Transverse colon (tissue), 4 donors: Measurements from ENCODE around the gene ZNF644. TPM values are rescaled to one million over a fixed set of nuclear protein-coding genes. Genes with fewer than 3 reads are reported as not detected.

Experiments used
- DNase-seq: peaks from one replicate; pipeline ENCODE4 v3.0.0-alpha.2; 2019
- H3K27ac ChIP-seq, 4 donors: fragments of 200-600 bp; sonication (generic); 2 replicates each; pipeline ENCODE4 v1.5.1; 2016 to 2018; ENCODE audit warnings: inconsistent platforms in 4 of 4
- H3K27me3 ChIP-seq: fragments of 200-600 bp; sonication (generic); 2 replicates; pipeline ENCODE4 v1.5.1; 2017; ENCODE audit warnings: inconsistent platforms
- H3K36me3 ChIP-seq, 4 donors: fragments of 200-600 bp; sonication (generic); 2 replicates each; pipeline ENCODE4 v1.5.1; 2017 to 2019; ENCODE audit warnings: inconsistent platforms in 4 of 4
- H3K4me1 ChIP-seq, 4 donors: fragments of 200-600 bp; sonication (generic); 2 replicates each; pipeline ENCODE4 v1.5.1; 2017 to 2020; ENCODE audit warnings: inconsistent platforms in 4 of 4
- H3K4me3 ChIP-seq, 4 donors: fragments of 200-600 bp; sonication (generic); 1 replicate in 1 of 4; 2 replicates in 3 of 4; pipeline versions ENCODE4 v1.5.1 to v1.6.1; 2017 to 2019; ENCODE audit warnings: inconsistent platforms in 4 of 4
- H3K9me3 ChIP-seq, 2 donors: fragments of 200-600 bp; sonication (generic); 2 replicates each; pipeline ENCODE4 v1.5.1; 2017 to 2019; ENCODE audit warnings: inconsistent platforms in 2 of 2
- EP300 ChIP-seq: sonication (generic); formaldehyde crosslinking; IDR thresholded peaks from one replicate; pipeline ENCODE4 v1.6.1; 2017; ENCODE audit warnings: antibody characterized with exemption, low read depth
- POLR2A ChIP-seq: fragments of 450-650 bp; IDR thresholded peaks from one replicate; pipeline ENCODE4 v1.6.1; 2016; ENCODE audit warnings: antibody characterized with exemption, mild to moderate bottlenecking, moderate library complexity
- POLR2AphosphoS5 ChIP-seq, 3 donors: sonication (generic); formaldehyde crosslinking; IDR thresholded peaks; one replicate each; pipeline ENCODE4 v1.6.1; 2016; ENCODE audit warnings: antibody characterized with exemption in 3 of 3
- WGBS, 2 donors: methylation state at CpG; one replicate each; pipeline ENCODE4 v1.1.5; 2018; ENCODE audit warnings: low coverage in 1 of 2; 5-methylcytosine and 5-hydroxymethylcytosine counted together
- in situ Hi-C, 4 donors: fragments of 200-750 bp; cut with MboI; loops; one replicate each; pipeline versions ENCODE4 v1.15.0 to v1.15.1; 2017; ENCODE audit warnings: low sequenced_read_pairs in 3 of 4, low pct_ligation_motif_present in 1 of 4, low pct_unique_long_range_greater_than_20kb in 1 of 4
- intact Hi-C: fragments of 100-400 bp; cut with DNase I; formaldehyde crosslinking; loops from one replicate; pipeline ENCODE4 v1.15.1; 2023; ENCODE audit warnings: low total_unique reads
- total RNA-seq, 4 donors: library from RNA; depleted of rRNA; stranded (reverse); fragments of >200 nt; gene quantifications; one replicate each; pipeline ENCODE4 v1.1.0, GENCODE V29; 2016
- TF ChIP-seq, protein P1 (sequence below), 5 experiments: fragments of 200-600 bp in 3 of 5; fragments of 450-650 bp in 2 of 5; sonication (generic) in 3 of 5; IDR thresholded peaks; 1 replicate in 2 of 5; 2 replicates in 3 of 5; pipeline ENCODE4 v1.5.1; 2016 to 2017; ENCODE audit warnings: antibody characterized with exemption in 5 of 5, inconsistent platforms in 3 of 5, mild to moderate bottlenecking in 2 of 5, moderate library complexity in 1 of 5

Gene ZNF644
- total RNA-seq, 4 donors from 2014 or later, result 19.5 to 86.2 (median 50.4) TPM

- no peak for TF ChIP-seq EP300
- TF ChIP-seq, protein P1, sequence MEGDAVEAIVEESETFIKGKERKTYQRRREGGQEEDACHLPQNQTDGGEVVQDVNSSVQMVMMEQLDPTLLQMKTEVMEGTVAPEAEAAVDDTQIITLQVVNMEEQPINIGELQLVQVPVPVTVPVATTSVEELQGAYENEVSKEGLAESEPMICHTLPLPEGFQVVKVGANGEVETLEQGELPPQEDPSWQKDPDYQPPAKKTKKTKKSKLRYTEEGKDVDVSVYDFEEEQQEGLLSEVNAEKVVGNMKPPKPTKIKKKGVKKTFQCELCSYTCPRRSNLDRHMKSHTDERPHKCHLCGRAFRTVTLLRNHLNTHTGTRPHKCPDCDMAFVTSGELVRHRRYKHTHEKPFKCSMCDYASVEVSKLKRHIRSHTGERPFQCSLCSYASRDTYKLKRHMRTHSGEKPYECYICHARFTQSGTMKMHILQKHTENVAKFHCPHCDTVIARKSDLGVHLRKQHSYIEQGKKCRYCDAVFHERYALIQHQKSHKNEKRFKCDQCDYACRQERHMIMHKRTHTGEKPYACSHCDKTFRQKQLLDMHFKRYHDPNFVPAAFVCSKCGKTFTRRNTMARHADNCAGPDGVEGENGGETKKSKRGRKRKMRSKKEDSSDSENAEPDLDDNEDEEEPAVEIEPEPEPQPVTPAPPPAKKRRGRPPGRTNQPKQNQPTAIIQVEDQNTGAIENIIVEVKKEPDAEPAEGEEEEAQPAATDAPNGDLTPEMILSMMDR (IDR thresholded peaks at IDR 0.05), result no peak
- TF ChIP-seq POLR2A, result no peak
- TF ChIP-seq POLR2AphosphoS5 (IDR thresholded peaks at IDR 0.05), result no peak
- no peak for DNase-seq
- WGBS, 2 donors, result 87 to 94% methylated on average over 2 of the region's 2 CpGs
- Histone ChIP-seq H3K36me3 (no peaks in the 10 kb centered on the region), H3K4me3 (no peak overlapping the region), H3K27me3 (no peaks in the 10 kb centered on the region), H3K27ac (no peak overlapping the region), H3K4me1 (peaks cover 0 to 24% (median 3%) of the 10 kb centered on the region in 4 donors), H3K9me3 (no peaks in the 10 kb centered on the region)
- intact Hi-C loops, result no loop called here
- in situ Hi-C loops, result no loop called here
These were observed 17.7 kb downstream of the ZNF644 start for GRCh38 chr1:91004145-91004544.

GRCh38 chr1:90996742-90997413, 25.0 kb downstream of the ZNF644 start:
- 89 to 92% methylated on average over 2 of the region's 2 CpGs for WGBS, 2 donors
- Histone ChIP-seq H3K36me3 (no peaks in the 10 kb centered on the region), H3K27ac (no peak overlapping the region), H3K9me3 (no peaks in the 10 kb centered on the region), H3K4me1 (peaks cover 0 to 37% (median 20%) of the 10 kb centered on the region in 4 donors), H3K27me3 (no peaks in the 10 kb centered on the region), H3K4me3 (no peak overlapping the region)
- no peak for DNase-seq
- intact Hi-C loops (no loop called here), in situ Hi-C loops (loop anchor here in 1 of 4 donors (25.0 kb wide), 1 partner anchor 165 kb away; no protein-coding TSS in a partner anchor)
- TF ChIP-seq POLR2A (no peak), EP300 (no peak)

DNA sequence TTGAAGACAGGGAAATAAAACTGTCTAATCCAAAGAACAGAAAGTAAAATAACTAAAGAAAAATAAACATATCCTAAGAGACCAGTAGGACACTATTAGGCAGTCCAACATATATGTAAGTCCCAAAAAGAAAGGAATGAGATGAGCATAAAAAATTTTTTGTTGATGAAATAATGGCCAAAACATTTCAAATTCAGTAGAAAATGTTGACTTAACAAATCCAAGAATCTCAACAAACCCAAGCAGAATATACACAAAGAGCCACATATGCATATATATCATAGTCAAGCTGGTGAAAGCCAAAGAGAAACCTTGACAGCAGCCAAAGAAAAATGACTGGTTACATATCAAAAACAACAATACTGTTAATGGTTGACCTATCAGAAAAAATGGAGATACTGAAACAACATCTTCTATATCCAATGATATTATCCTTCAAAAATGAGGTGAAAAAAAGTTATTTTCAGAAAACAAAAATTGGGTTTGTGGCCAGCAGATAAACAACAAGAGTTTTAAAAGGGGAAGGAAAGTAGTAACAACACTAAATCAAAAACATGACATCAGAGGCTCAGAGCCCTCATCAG, 26.4 kb downstream of the ZNF644 start:
- no peak for DNase-seq
- in situ Hi-C loops (loop anchor here in 1 of 4 donors (25.0 kb wide), 1 partner anchor 167 kb away; no protein-coding TSS in a partner anchor), intact Hi-C loops (no loop called here)
- Histone ChIP-seq H3K36me3 (no peaks in the 10 kb centered on the region), H3K27me3 (no peaks in the 10 kb centered on the region), H3K4me1 (peaks cover 0 to 37% (median 21%) of the 10 kb centered on the region in 4 donors), H3K4me3 (no peak overlapping the region), H3K27ac (no peak overlapping the region), H3K9me3 (no peaks in the 10 kb centered on the region)
- no peak for TF ChIP-seq POLR2A
- TF ChIP-seq EP300, result no peak
- no peak for TF ChIP-seq POLR2AphosphoS5 (IDR thresholded peaks at IDR 0.05)
- TF ChIP-seq, protein P1 (IDR thresholded peaks at IDR 0.05), result no peak

DNA sequence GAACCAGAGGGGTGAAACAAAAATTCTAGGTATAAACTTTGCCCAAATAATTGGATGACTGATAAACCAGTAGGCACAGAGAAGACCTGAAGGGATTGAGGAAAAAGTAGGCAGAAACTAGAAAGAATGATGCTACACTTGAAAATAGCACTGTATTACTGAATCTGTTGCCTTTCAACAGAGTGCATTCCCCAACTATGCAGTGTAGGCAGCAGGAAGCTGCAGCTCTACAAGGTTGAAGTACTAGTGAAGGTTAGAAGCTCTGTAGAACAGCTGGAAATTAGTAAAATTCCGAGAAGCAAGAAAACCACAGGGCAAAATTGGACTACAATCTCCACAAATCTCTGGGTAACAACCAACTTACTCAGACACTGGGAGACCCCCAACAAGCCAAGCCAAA, 27.4 kb downstream of the ZNF644 start:
- in situ Hi-C loops (loop anchor here in 1 of 4 donors (25.0 kb wide), 1 partner anchor 168 kb away; no protein-coding TSS in a partner anchor), intact Hi-C loops (no loop called here)
- no peak for DNase-seq
- Histone ChIP-seq H3K27ac (no peak overlapping the region), H3K27me3 (no peaks in the 10 kb centered on the region), H3K4me3 (no peak overlapping the region), H3K9me3 (no peaks in the 10 kb centered on the region), H3K4me1 (peaks cover 0 to 37% (median 21%) of the 10 kb centered on the region in 4 donors), H3K36me3 (no peaks in the 10 kb centered on the region)
- WGBS, 2 donors, result 86 to 95% methylated on average over 1 of the region's 1 CpG
- no peak for TF ChIP-seq POLR2A
- TF ChIP-seq EP300, result no peak
- TF ChIP-seq POLR2AphosphoS5 (IDR thresholded peaks at IDR 0.05), result no peak
- TF ChIP-seq, protein P1 (IDR thresholded peaks at IDR 0.05), result no peak
